ENCODE results near the gene GTPBP6.

GTPBP6 gene

DNA sequence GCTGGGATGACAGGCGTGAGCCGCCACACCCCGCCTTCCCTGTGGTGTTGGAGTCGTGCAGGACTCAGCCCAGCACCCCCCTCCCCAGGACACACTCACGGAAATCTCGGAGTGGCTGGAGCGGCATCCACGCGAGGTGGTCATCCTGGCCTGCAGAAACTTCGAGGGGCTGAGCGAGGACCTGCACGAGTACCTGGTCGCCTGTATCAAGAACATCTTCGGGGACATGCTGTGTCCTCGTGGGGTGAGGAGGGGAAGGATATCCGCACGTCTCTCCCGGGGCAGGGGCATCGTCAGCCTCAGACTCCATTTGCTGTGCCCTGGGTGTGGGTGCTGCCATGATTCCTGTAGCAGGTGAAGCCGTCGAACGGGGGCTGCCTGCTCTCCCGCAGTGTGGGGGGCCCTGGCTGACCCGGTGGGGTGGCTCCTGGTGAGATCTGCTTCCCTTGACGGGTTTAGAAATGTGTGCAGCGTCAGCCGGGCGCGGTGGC is 27.1 kb downstream of the GTPBP6 start:
- H2BK12ac ChIP-seq (ENCODE audit: low read length in 2 of 2): no peak overlapping the region
- no peak overlapping the region for H3K4me2 ChIP-seq (ENCODE audit: low read length, poor library complexity, severe bottlenecking)
- no peak overlapping the region for H3K18ac ChIP-seq (ENCODE audit: low read depth in 1 of 2, low read length in 2 of 2)
- H4K91ac ChIP-seq (ENCODE audit: low read length): no peak overlapping the region
- H2BK5ac ChIP-seq (ENCODE audit: low read depth, low read length, poor library complexity, severe bottlenecking): no peak overlapping the region
- no peak overlapping the region for H3K4ac ChIP-seq (ENCODE audit: low read depth in 1 of 2, low read length in 2 of 2)
- no peak overlapping the region for H3K14ac ChIP-seq (ENCODE audit: low read length in 2 of 2)
- no peaks in the 10 kb centered on the region for H3K4me1 ChIP-seq (ENCODE audit: control insufficient read depth, insufficient read depth, low read depth, low read length)
- H2BK15ac ChIP-seq (ENCODE audit: low read depth, poor library complexity, severe bottlenecking): no peak overlapping the region
- H2AFZ ChIP-seq (ENCODE audit: low read depth, low read length): no peak overlapping the region
- H3K36me3 ChIP-seq (ENCODE audit: control insufficient read depth in 1 of 2, insufficient read depth in 2 of 2, low read depth in 1 of 2, low read length in 2 of 2): peaks cover 24 to 80% of the 10 kb centered on the region in 2 experiments
- H3K79me1 ChIP-seq (replicated peaks; ENCODE audit: low read length, poor library complexity, severe bottlenecking): peaks cover 21% of the 10 kb centered on the region
- H2AK5ac ChIP-seq (ENCODE audit: low read length, severe bottlenecking): no peak overlapping the region
- no peaks in the 10 kb centered on the region for H3K9me3 ChIP-seq (ENCODE audit: control insufficient read depth, low read length)
- no peaks in the 10 kb centered on the region for H3K27me3 ChIP-seq (ENCODE audit: control insufficient read depth in 1 of 2, insufficient read depth in 1 of 2, low read length in 2 of 2)
- WGBS: 96% methylated on average over 28 of the region's 29 CpGs
- H3K4me3 ChIP-seq (ENCODE audit: insufficient read depth in 1 of 2, low read depth in 1 of 2, low read length in 2 of 2): no peak overlapping the region
- no peak overlapping the region for H3K23ac ChIP-seq (ENCODE audit: low read length in 2 of 2)
- no peak overlapping the region for H2BK120ac ChIP-seq (ENCODE audit: low read depth, low read length)
- no peak overlapping the region for H3K9ac ChIP-seq (ENCODE audit: low read length)
- no peak overlapping the region for H4K8ac ChIP-seq (ENCODE audit: low read length)
- no peak for DNase-seq
- no peak overlapping the region for H3K27ac ChIP-seq (ENCODE audit: low read length, poor library complexity, severe bottlenecking)

DNA sequence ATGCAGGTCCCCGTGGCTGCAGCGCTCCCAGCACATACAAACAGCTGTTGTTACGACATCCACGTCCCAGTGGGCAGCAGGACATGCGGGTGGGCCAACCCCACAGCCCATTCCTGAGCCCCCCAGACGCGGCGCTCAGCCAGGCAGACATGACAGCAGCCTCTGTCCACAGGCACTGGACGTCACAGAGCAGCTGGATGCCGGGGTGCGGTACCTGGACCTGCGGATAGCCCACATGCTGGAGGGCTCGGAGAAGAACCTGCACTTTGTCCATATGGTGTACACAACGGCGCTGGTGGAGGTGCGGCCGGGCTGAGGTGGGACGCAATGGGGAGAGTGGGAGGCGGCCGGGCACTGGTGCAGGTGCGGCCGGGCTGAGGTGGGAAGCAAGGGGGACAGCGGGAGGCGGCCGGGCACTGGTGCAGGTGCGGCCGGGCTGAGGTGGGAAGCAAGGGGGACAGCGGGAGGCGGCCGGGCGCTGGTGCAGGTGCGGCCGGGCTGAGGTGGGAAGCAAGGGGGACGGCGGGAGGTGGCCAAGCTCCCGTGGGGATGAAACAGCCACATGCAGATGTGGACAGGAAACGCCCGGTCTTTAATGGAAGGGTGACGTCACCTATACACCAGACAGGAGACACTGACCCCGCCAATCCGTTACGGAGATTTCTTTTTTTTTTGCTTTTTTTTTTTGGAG is 28.0 kb downstream of the GTPBP6 start:
- Histone ChIP-seq H2AK5ac (ENCODE audit: low read length, severe bottlenecking) (no peak overlapping the region), H4K8ac (ENCODE audit: low read length) (no peak overlapping the region), H3K36me3 (ENCODE audit: control insufficient read depth in 1 of 2, insufficient read depth in 2 of 2, low read depth in 1 of 2, low read length in 2 of 2) (peaks cover 23 to 80% of the 10 kb centered on the region in 2 experiments), H2BK12ac (ENCODE audit: low read length in 2 of 2) (no peak overlapping the region), H4K91ac (ENCODE audit: low read length) (no peak overlapping the region), H2BK5ac (ENCODE audit: low read depth, low read length, poor library complexity, severe bottlenecking) (no peak overlapping the region), H3K4me1 (ENCODE audit: control insufficient read depth, insufficient read depth, low read depth, low read length) (no peaks in the 10 kb centered on the region), H3K18ac (ENCODE audit: low read depth in 1 of 2, low read length in 2 of 2) (no peak overlapping the region), H3K4me2 (ENCODE audit: low read length, poor library complexity, severe bottlenecking) (no peak overlapping the region), H2BK15ac (ENCODE audit: low read depth, poor library complexity, severe bottlenecking) (no peak overlapping the region), H3K4ac (ENCODE audit: low read depth in 1 of 2, low read length in 2 of 2) (no peak overlapping the region), H3K27ac (ENCODE audit: low read length, poor library complexity, severe bottlenecking) (no peak overlapping the region), H3K79me1 (replicated peaks; ENCODE audit: low read length, poor library complexity, severe bottlenecking) (peaks cover 22% of the 10 kb centered on the region), H3K14ac (ENCODE audit: low read length in 2 of 2) (no peak overlapping the region), H3K27me3 (ENCODE audit: control insufficient read depth in 1 of 2, insufficient read depth in 1 of 2, low read length in 2 of 2) (no peaks in the 10 kb centered on the region), H3K23ac (ENCODE audit: low read length in 2 of 2) (no peak overlapping the region), H2BK120ac (ENCODE audit: low read depth, low read length) (no peak overlapping the region), H3K9ac (ENCODE audit: low read length) (no peak overlapping the region), H3K9me3 (ENCODE audit: control insufficient read depth, low read length) (no peaks in the 10 kb centered on the region), H3K4me3 (ENCODE audit: insufficient read depth in 1 of 2, low read depth in 1 of 2, low read length in 2 of 2) (no peak overlapping the region), H2AFZ (ENCODE audit: low read depth, low read length) (no peak overlapping the region)
- whole genome bisulfite sequencing: 98% methylated on average over 42 of the region's 42 CpGs
- DNase-seq: no peak

DNA sequence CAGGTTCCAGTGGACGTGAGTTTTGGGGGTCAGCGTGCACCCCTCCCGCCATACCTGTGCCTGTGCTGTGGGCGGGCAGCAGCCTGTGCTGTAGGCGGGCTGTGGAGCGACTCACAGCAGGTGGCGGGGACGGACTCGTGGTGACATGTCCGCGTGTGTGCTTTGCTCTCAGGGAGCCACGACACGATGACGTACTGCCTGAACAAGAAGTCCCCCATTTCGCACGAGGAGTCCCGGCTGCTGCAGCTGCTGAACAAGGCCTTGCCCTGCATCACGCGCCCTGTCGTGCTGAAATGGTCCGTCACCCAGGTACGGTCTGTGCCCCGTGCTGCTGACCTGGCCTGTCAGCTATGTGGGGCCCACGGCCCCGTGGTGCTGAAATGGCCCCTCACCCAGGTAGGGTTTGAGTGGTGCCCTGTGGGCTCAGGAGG is 30.0 kb downstream of the GTPBP6 start:
- Histone ChIP-seq H2BK12ac (ENCODE audit: low read length in 2 of 2) (no peak overlapping the region), H2AK5ac (ENCODE audit: low read length, severe bottlenecking) (no peak overlapping the region), H3K4me2 (ENCODE audit: low read length, poor library complexity, severe bottlenecking) (no peak overlapping the region), H4K8ac (ENCODE audit: low read length) (no peak overlapping the region), H3K18ac (ENCODE audit: low read depth in 1 of 2, low read length in 2 of 2) (no peak overlapping the region), H3K14ac (ENCODE audit: low read length in 2 of 2) (no peak overlapping the region), H4K91ac (ENCODE audit: low read length) (no peak overlapping the region), H2BK5ac (ENCODE audit: low read depth, low read length, poor library complexity, severe bottlenecking) (no peak overlapping the region), H2BK15ac (ENCODE audit: low read depth, poor library complexity, severe bottlenecking) (no peak overlapping the region), H3K79me1 (replicated peaks; ENCODE audit: low read length, poor library complexity, severe bottlenecking) (peaks cover 27% of the 10 kb centered on the region), H3K9ac (ENCODE audit: low read length) (no peak overlapping the region), H3K23ac (ENCODE audit: low read length in 2 of 2) (no peak overlapping the region), H2AFZ (ENCODE audit: low read depth, low read length) (no peak overlapping the region), H2BK120ac (ENCODE audit: low read depth, low read length) (no peak overlapping the region), H3K4me3 (ENCODE audit: insufficient read depth in 1 of 2, low read depth in 1 of 2, low read length in 2 of 2) (no peak overlapping the region), H3K27ac (ENCODE audit: low read length, poor library complexity, severe bottlenecking) (no peak overlapping the region), H3K4ac (ENCODE audit: low read depth in 1 of 2, low read length in 2 of 2) (no peak overlapping the region), H3K27me3 (ENCODE audit: control insufficient read depth in 1 of 2, insufficient read depth in 1 of 2, low read length in 2 of 2) (no peaks in the 10 kb centered on the region), H3K36me3 (ENCODE audit: control insufficient read depth in 1 of 2, insufficient read depth in 2 of 2, low read depth in 1 of 2, low read length in 2 of 2) (peaks cover 35 to 77% of the 10 kb centered on the region in 2 experiments), H3K4me1 (ENCODE audit: control insufficient read depth, insufficient read depth, low read depth, low read length) (peaks cover 1% of the 10 kb centered on the region), H3K9me3 (ENCODE audit: control insufficient read depth, low read length) (no peaks in the 10 kb centered on the region)
- WGBS: 96% methylated on average over 25 of the region's 25 CpGs
- DNase-seq: no peak

DNA sequence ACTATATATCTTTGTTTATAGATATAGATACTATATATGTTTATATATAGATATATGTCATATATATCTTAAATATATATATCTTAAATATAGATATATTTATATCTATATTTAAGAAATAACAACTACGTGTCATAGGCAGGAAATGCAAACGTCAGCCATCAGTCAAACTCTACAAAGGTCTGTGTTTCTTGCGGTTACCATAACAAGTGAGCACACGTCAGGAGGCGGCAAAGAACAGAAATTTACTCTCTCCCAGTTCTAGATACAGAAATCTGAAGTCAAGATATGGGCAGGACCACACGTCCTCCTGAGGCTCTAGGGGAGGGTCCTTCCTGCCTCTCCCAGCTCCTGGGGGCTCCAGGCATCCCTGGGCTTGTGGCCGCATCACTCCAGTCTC is 30.9 kb downstream of the GTPBP6 start:
- Histone ChIP-seq H3K27ac (ENCODE audit: low read length, poor library complexity, severe bottlenecking) (no peak overlapping the region), H3K27me3 (ENCODE audit: control insufficient read depth in 1 of 2, insufficient read depth in 1 of 2, low read length in 2 of 2) (no peaks in the 10 kb centered on the region), H2BK120ac (ENCODE audit: low read depth, low read length) (no peak overlapping the region), H2BK5ac (ENCODE audit: low read depth, low read length, poor library complexity, severe bottlenecking) (no peak overlapping the region), H3K9me3 (ENCODE audit: control insufficient read depth, low read length) (no peaks in the 10 kb centered on the region), H3K4me1 (ENCODE audit: control insufficient read depth, insufficient read depth, low read depth, low read length) (peaks cover 1% of the 10 kb centered on the region), H2AFZ (ENCODE audit: low read depth, low read length) (no peak overlapping the region), H2BK15ac (ENCODE audit: low read depth, poor library complexity, severe bottlenecking) (no peak overlapping the region), H3K79me1 (replicated peaks; ENCODE audit: low read length, poor library complexity, severe bottlenecking) (peaks cover 24% of the 10 kb centered on the region), H3K9ac (ENCODE audit: low read length) (no peak overlapping the region), H3K23ac (ENCODE audit: low read length in 2 of 2) (no peak overlapping the region), H3K4me3 (ENCODE audit: insufficient read depth in 1 of 2, low read depth in 1 of 2, low read length in 2 of 2) (no peak overlapping the region), H2AK5ac (ENCODE audit: low read length, severe bottlenecking) (no peak overlapping the region), H3K4me2 (ENCODE audit: low read length, poor library complexity, severe bottlenecking) (no peak overlapping the region), H4K91ac (ENCODE audit: low read length) (no peak overlapping the region), H3K18ac (ENCODE audit: low read depth in 1 of 2, low read length in 2 of 2) (no peak overlapping the region), H3K14ac (ENCODE audit: low read length in 2 of 2) (no peak overlapping the region), H3K4ac (ENCODE audit: low read depth in 1 of 2, low read length in 2 of 2) (no peak overlapping the region), H3K36me3 (ENCODE audit: control insufficient read depth in 1 of 2, insufficient read depth in 2 of 2, low read depth in 1 of 2, low read length in 2 of 2) (peaks cover 29 to 68% of the 10 kb centered on the region in 2 experiments), H4K8ac (ENCODE audit: low read length) (no peak overlapping the region), H2BK12ac (ENCODE audit: low read length in 2 of 2) (no peak overlapping the region)
- no peak for DNase-seq
- 95% methylated on average over 7 of the region's 7 CpGs for WGBS

Measured in mesenchymal stem cell (in vitro differentiated cells and primary cell).